GM15510 (cell line): ENCODE measurements around the gene CHIA.

Experiments
- POLR2A ChIP-seq: IDR thresholded peaks from 3 replicates; pipeline ENCODE4 v1.6.1; 2011; ENCODE audit warnings: borderline replicate concordance; ENCODE audit not compliant: insufficient read length; ENCODE audit errors: extremely low read depth

CHIA gene

DNA sequence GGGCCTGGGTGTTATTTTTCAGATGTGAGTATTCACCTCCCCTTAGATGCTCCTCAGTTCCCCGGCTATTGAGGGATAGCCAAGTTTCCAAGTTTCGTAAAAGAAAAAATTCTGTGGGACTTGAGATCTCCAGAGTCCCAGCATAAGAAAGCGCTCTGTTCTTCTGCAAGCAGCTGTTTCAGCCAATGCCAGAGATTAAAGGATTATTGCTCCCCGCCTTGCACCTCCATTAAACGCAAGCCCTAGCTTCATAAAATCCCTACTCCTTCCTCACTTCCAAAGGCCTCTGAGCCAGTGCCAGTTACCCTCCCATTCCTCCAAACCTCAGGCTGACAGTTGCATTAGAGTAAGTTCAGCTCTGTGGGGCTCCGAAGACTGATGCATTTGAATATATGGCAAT is 56.4 kb downstream of the CHIA start:
- no peak for TF ChIP-seq POLR2A

DNA sequence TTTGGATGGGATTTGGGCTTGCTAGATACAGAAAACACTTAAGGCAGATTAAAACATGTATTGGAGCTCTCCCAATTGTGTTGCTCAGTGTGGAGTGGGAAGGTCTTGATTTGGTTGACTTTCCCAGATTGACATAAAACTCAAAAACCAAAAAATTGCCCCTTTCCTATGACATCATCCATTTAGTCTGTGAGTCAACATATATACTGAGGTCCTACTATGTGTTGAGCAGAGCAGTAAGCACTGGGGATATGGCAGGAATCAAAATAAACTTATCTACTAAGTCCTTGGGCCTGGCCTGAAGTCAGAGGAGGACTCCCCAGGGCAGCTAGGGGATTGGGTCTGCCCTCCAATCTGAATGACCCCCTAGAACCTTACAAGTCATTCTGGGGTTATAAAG is 61.0 kb downstream of the CHIA start:
- no peak for TF ChIP-seq POLR2A

DNA sequence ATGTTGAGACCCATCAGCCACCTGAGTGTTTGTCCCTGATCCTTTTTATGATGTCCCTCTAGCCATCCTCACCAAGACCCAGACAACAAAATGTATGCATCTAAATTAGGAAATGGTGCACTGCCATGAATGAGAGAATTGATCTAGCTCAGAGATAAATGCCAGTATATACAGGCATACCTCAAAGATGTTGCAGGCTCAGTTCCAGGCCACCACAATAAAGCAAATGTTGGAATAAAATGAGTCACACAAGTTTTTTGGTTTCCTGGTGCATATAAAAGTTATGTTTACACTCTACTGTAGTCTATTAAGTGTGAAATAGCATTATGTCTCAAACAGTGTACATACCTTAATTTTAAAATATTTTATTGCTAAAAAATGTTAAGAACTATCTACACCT is 63.9 kb downstream of the CHIA start:
- TF ChIP-seq POLR2A = no peak

DNA sequence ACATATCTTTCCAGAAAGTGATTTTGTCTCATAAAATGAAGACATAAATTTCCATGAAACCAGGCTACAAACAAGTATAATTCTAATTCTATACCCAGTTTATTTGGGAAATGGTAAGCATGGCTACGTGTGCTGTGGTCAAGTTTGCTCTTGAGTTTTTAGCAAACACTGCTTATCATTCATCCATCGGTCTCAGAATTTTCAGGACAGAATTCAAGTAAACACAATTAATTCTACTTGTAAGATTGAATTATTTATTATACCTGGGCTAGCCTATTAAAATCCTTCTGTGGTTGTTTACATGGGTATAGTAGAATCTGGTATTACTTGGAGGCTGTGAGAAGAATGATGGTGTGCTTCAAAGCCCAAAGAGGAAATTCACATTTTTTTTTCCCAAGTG is 68.3 kb downstream of the CHIA start:
- no peak for TF ChIP-seq POLR2A

DNA sequence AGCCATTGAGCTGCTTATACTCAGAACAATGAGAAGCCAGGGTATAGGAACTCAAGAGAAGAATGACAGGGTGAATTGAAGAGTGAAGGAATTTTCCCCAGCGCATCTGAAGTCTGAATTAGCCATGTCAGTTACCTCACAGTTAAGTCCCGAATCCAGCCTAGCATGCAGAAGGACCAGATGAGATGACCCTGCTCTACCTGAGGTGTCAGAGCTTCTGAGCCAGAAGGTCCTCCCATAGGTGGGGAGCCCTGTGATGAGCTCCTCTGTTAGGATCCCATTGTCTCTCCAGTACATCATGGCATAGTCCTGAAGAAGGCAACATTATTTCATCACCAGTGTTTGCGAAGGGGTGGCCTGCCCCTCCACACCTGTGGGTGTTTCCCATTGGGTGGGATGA is 68.7 kb downstream of the CHIA start:
- no peak for TF ChIP-seq POLR2A

DNA sequence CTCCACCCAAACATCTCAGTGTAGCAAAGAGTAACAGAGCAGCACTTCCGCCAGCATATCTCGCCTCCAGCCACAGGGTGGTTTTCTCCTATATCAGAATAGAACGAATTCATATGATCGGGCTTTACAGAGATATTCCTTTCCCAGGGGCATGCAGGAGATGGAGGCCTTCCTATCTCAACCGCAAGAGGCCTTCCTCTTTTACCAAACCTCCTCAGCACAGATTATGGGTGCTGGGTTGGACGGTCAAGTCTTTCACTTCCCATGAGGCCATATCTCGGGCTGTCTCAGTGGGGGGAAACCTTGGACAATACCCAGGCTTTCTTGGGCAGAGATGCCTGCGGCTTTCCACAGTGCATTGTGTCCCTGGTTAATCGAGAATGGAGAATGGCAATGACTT is 71.1 kb downstream of the CHIA start:
- TF ChIP-seq POLR2A = no peak

DNA sequence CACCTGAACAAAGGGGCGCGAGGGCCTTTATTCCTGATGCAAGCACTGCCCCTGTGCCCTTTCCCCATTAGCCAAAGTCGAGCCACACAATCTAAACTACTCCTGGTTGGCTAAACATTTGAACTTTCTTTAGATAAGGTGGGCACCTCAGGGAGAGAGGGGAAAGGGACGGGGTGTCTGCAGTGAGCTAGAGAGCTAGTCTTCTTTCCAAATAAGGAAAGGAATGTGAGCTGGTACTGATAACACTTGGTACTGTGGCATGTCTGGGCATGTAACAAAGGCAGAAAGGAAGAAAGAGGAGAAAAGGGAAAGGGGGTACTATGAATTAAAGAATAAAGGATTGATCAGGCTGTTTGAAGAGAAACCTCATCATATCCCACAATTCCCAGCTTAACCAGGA is 74.0 kb downstream of the CHIA start:
- no peak for TF ChIP-seq POLR2A

DNA sequence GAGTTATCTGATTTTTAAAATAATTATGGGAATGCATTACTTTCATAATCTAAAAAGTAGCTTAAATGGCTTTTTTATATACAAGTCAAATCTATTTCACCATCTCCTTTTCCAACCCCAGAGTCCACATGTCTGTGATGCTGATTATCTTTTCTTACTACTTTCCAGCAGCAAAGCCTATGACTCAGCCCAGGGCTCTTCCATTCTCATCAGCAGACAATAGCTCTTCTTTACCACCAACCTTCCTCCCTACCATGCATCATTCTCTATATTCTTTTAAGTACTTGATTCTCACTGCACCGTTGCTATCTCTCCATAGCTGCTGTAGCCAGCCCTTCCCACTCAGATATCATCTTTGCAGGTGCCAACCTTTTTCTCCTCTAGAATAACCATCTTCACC is 75.6 kb downstream of the CHIA start:
- TF ChIP-seq POLR2A = no peak

DNA sequence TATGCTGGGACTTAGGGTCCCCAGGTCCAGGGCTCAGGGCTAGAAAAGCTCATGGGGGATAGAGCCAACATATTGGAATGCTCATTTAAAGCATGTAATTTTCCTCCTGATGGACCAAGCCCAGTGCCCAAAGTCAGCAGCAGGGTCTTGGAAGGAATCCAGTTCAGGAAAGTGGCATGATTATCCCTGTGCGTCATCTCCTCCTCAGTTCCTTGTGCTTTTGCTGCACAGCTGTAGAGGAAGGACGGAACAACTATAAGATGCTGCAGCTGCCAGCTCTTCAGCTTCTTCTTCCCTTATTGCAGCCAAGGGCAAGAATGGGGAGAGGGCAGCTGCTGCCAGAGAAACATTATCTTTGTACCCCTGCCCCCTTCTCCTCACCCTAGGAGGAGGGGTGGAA is 78.5 kb downstream of the CHIA start:
- TF ChIP-seq POLR2A = no peak

DNA sequence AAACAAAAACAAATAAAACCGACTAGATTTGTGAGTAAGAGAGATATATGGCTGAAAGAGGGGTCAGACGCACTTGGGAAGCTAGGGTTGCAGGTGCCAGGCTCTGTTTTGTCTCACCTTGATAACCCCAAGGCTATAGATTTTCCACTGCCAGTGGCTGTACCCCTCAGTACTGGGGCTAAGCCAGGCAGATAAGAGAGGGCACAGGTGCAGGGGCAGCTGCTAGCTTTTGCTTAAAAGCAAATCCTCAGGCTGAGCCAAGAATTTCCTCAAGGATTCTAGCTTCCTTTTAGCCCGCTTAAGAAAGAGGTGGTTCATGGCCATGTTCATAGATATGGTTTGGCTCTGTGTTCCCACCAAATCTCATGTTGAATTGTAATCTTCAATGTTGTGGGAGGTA is 79.0 kb downstream of the CHIA start:
- TF ChIP-seq POLR2A = no peak
